Measurements from ENCODE around the gene HHAT. TPM values are rescaled to one million over a fixed set of nuclear protein-coding genes. Genes with fewer than 3 reads are reported as not detected.

The HHAT gene
- total and polyA plus RNA-seq, 12 donors = 0.81 to 4.3 (median 2.6) TPM

- Histone ChIP-seq H3K36me3 (no peaks in the 10 kb centered on the region), H3K9me3 (no peaks in the 10 kb centered on the region), H3K4me1 (no peaks in the 10 kb centered on the region), H3K27me3 (no peaks in the 10 kb centered on the region), H3K27ac (no peak overlapping the region), H3K4me3 (no peak overlapping the region)
- DNase-seq = no peak
- intact Hi-C loops (cut with DNase I) = no loop called here
- WGBS, 2 donors = 56 to 67% methylated on average over 4 of the region's 4 CpGs
- ATAC-seq = no peak
- TF ChIP-seq CTCF (IDR thresholded peaks at IDR 0.05) = no peak
Observed at GRCh38 chr1:210535761-210536160, 207.1 kb downstream of the HHAT start.

- H3K9me3 ChIP-seq = no peaks in the 10 kb centered on the region
Observed at GRCh38 chr1:210536254-210536961, 207.7 kb downstream of the HHAT start.

GRCh38 chr1:210540288-210540687 is 211.6 kb downstream of the HHAT start:
- intact Hi-C loops (cut with DNase I) = no loop called here
- Histone ChIP-seq H3K27ac (no peak overlapping the region), H3K9me3 (no peaks in the 10 kb centered on the region), H3K36me3 (no peaks in the 10 kb centered on the region), H3K4me3 (no peak overlapping the region), H3K27me3 (no peaks in the 10 kb centered on the region), H3K4me1 (no peaks in the 10 kb centered on the region)
- no peak for TF ChIP-seq CTCF (IDR thresholded peaks at IDR 0.05)
- WGBS, 2 donors = 65 to 85% methylated on average over 3 of the region's 3 CpGs
- no peak for DNase-seq
- ATAC-seq = no peak

More at GRCh38 chr1:210536254-210536961, 207.7 kb downstream of the HHAT start:
- H3K4me3 ChIP-seq = no peak overlapping the region
- 37 to 68% methylated on average over 4 of the region's 4 CpGs for WGBS, 2 donors
- DNase-seq = no peak
- no peak overlapping the region for H3K27ac ChIP-seq
- H3K4me1 ChIP-seq = no peaks in the 10 kb centered on the region
- H3K27me3 ChIP-seq = no peaks in the 10 kb centered on the region
- intact Hi-C loops (cut with DNase I) = no loop called here
- H3K36me3 ChIP-seq = no peaks in the 10 kb centered on the region
- no peak for TF ChIP-seq CTCF (IDR thresholded peaks at IDR 0.05)
- no peak for ATAC-seq

GRCh38 chr1:210541680-210542358 is 213.1 kb downstream of the HHAT start:
- ATAC-seq = no peak
- TF ChIP-seq CTCF (IDR thresholded peaks at IDR 0.05) = no peak
- WGBS, 2 donors = 66 to 67% methylated on average over 6 of the region's 6 CpGs

More at GRCh38 chr1:210541680-210542358, 213.1 kb downstream of the HHAT start:
- no peaks in the 10 kb centered on the region for H3K4me1 ChIP-seq
- H3K36me3 ChIP-seq = no peaks in the 10 kb centered on the region
- no peak overlapping the region for H3K4me3 ChIP-seq
- no peak for DNase-seq
- intact Hi-C loops (cut with DNase I) = no loop called here
- no peaks in the 10 kb centered on the region for H3K9me3 ChIP-seq
- no peak overlapping the region for H3K27ac ChIP-seq
- no peaks in the 10 kb centered on the region for H3K27me3 ChIP-seq

All from heart right ventricle (tissue), 16 donors.